Endodermal cell (in vitro differentiated cells): ENCODE data around the gene CCDC134. TPM values are rescaled to one million over a fixed set of nuclear protein-coding genes. Genes with fewer than 3 reads are reported as not detected.

Experiments used
- DNase-seq: peaks from one replicate; pipeline ENCODE4 v3.0.0-alpha.2; 2017
- H3K27ac ChIP-seq: 2 replicates; pipeline ENCODE4 v1.5.1; 2013; ENCODE audit warnings: mild to moderate bottlenecking, low read depth, low read length, moderate library complexity
- H3K27me3 ChIP-seq: 2 replicates; pipeline ENCODE4 v1.6.1; 2013; ENCODE audit warnings: mild to moderate bottlenecking, low read length, moderate library complexity; ENCODE audit not compliant: insufficient read depth, control insufficient read depth, poor library complexity, severe bottlenecking
- H3K36me3 ChIP-seq: 2 replicates; pipeline ENCODE4 v1.7.0; 2013; ENCODE audit warnings: mild to moderate bottlenecking, low read length, moderate library complexity; ENCODE audit not compliant: control insufficient read depth, insufficient read depth
- H3K4me1 ChIP-seq: one replicate; pipeline ENCODE4 v1.7.0; 2013; ENCODE audit warnings: low read length; ENCODE audit not compliant: control insufficient read depth, insufficient read depth
- H3K4me3 ChIP-seq: 2 replicates; pipeline ENCODE4 v1.5.1; 2013; ENCODE audit warnings: mild to moderate bottlenecking, low read length, moderate library complexity
- H3K9ac ChIP-seq: 2 replicates; pipeline ENCODE4 v1.6.1; 2013; ENCODE audit warnings: mild to moderate bottlenecking, low read length, moderate library complexity; ENCODE audit not compliant: poor library complexity, severe bottlenecking; ENCODE audit errors: extremely low read depth
- H3K9me3 ChIP-seq: 2 replicates; pipeline ENCODE4 v1.6.1; 2013; ENCODE audit warnings: mild to moderate bottlenecking, low read length, moderate library complexity; ENCODE audit not compliant: control insufficient read depth
- H3K27ac Mint-ChIP-seq: 2 replicates; pipeline ENCODE4 v1.8.0; 2020; ENCODE audit warnings: mixed read lengths
- H3K27me3 Mint-ChIP-seq: 2 replicates; pipeline ENCODE4 v1.8.0; 2021; ENCODE audit warnings: mild to moderate bottlenecking, mixed read lengths; ENCODE audit not compliant: insufficient read depth
- H3K36me3 Mint-ChIP-seq: 2 replicates; pipeline ENCODE4 v1.8.0; 2020; ENCODE audit warnings: low read depth, mixed read lengths
- H3K4me1 Mint-ChIP-seq: 2 replicates; pipeline ENCODE4 v1.8.0; 2020; ENCODE audit warnings: mixed read lengths
- H3K4me3 Mint-ChIP-seq: 2 replicates; pipeline ENCODE4 v1.8.0; 2020; ENCODE audit warnings: mild to moderate bottlenecking, moderate library complexity, mixed read lengths
- H3K9me3 Mint-ChIP-seq: 2 replicates; pipeline ENCODE4 v1.8.0; 2020; ENCODE audit warnings: mild to moderate bottlenecking, mixed read lengths
- WGBS, 2 experiments: methylation state at CpG; one replicate each; pipeline versions ENCODE4 v1.1.5 to v1.1.7; 2013; ENCODE audit warnings: missing lambda C conversion rate in 2 of 2, mixed read lengths in 1 of 2; ENCODE audit not compliant: insufficient coverage in 1 of 2, insufficient read length in 1 of 2; 5-methylcytosine and 5-hydroxymethylcytosine counted together
- total RNA-seq, 2 donors: library from RNA; stranded (reverse); fragmentation: NEBNext Ultra II Directional in 1 of 2; extraction: Animal tissue kit (Norgen Biotek cat#: 25700) in 1 of 2; gene quantifications; 2 replicates in 1 of 2; 3 replicates in 1 of 2; pipeline ENCODE4 v1.2.1, GENCODE V29; 2021
- TF ChIP-seq, protein P1 (sequence below): fragments of 200-600 bp; sonication (generic); conservative IDR thresholded peaks from 2 replicates; pipeline ENCODE4 v1.5.0; 2021; ENCODE audit warnings: antibody characterized with exemption, mild to moderate bottlenecking

Gene CCDC134
- total RNA-seq, 2 donors from 2014 or later = 15.0 to 21.0 TPM

DNA sequence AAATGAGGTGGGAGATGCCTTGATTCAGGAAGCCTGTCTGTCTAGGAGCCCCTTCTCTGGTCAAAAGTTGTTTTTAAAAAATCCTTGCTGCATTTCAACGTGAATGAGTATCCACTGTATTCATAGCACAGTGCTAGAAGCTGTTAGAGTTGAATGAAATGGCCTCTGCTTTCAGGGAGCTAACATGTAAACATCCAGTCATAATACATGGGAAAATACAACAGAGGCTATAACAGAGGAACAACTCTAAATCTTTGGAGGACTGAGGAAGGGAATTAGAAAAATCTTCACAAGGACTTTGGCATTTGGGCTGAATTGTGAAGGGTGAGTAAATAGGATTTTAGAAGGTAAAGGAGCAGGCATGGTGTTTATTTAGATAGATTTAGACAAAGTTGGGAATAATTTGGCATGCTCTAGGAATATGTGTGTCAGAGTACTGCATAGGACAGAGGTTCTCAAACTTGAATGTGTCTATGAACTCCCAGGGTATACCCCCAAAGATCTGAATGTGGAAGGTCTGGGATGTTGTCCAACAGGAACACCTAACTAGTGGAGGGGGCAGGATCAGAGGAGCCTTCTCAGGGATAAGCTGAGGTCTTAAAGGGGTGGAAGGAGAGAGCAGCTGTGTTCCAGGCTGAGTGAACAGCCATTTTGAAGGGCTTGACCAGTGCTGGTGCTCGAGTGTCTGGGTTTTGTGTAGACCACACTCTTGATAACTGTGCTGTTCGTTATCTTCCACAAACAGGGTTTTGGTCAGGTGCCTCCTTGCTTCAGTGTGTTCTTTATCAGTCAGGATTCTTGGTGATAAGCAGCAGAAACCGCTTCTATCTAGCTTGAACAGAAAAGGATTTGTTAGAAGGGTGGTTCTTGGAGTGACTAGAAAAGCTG is 45.1 kb downstream of the CCDC134 start:
- Histone ChIP-seq H3K36me3 (peaks cover 34% of the 10 kb centered on the region), H3K4me1 (peaks cover 27% of the 10 kb centered on the region), H3K27me3 (no peaks in the 10 kb centered on the region), H3K9ac (peak overlapping the region; percentile 28), H3K27ac (peak overlapping the region; percentile 14), H3K4me3 (peak overlapping the region; percentile 30), H3K9me3 (no peaks in the 10 kb centered on the region)
- TF ChIP-seq, protein P1, sequence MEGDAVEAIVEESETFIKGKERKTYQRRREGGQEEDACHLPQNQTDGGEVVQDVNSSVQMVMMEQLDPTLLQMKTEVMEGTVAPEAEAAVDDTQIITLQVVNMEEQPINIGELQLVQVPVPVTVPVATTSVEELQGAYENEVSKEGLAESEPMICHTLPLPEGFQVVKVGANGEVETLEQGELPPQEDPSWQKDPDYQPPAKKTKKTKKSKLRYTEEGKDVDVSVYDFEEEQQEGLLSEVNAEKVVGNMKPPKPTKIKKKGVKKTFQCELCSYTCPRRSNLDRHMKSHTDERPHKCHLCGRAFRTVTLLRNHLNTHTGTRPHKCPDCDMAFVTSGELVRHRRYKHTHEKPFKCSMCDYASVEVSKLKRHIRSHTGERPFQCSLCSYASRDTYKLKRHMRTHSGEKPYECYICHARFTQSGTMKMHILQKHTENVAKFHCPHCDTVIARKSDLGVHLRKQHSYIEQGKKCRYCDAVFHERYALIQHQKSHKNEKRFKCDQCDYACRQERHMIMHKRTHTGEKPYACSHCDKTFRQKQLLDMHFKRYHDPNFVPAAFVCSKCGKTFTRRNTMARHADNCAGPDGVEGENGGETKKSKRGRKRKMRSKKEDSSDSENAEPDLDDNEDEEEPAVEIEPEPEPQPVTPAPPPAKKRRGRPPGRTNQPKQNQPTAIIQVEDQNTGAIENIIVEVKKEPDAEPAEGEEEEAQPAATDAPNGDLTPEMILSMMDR = no peak
- Mint-ChIP-seq H3K4me3 (peak overlapping the region; percentile 38), H3K27ac (peak overlapping the region; percentile 93), H3K9me3 (no peaks in the 10 kb centered on the region), H3K4me1 (peaks cover 49% of the 10 kb centered on the region), H3K27me3 (no peaks in the 10 kb centered on the region), H3K36me3 (peaks cover 22% of the 10 kb centered on the region)
- 53 to 65% methylated on average over 3 to 4 of the region's 4 CpGs for WGBS, 2 experiments
- DNase-seq = peak; percentile 66

GRCh38 chr22:41846268-41846987 is 45.9 kb downstream of the CCDC134 start:
- 68 to 81% methylated on average over 5 to 10 of the region's 10 CpGs for WGBS, 2 experiments
- Mint-ChIP-seq H3K4me3 (peak overlapping the region; percentile 38), H3K27me3 (no peaks in the 10 kb centered on the region), H3K36me3 (peaks cover 24% of the 10 kb centered on the region), H3K27ac (peak overlapping the region; percentile 93), H3K4me1 (peaks cover 42% of the 10 kb centered on the region), H3K9me3 (no peaks in the 10 kb centered on the region)
- DNase-seq = peak; percentile 70
- peak overlapping the region; percentile 16 for H3K27ac ChIP-seq
- H3K4me1 ChIP-seq = peaks cover 21% of the 10 kb centered on the region
- H3K36me3 ChIP-seq = peaks cover 26% of the 10 kb centered on the region
- TF ChIP-seq, protein P1 = no peak
- H3K27me3 ChIP-seq = no peaks in the 10 kb centered on the region
- H3K9ac ChIP-seq = peak overlapping the region; percentile 28
- H3K9me3 ChIP-seq = no peaks in the 10 kb centered on the region
- H3K4me3 ChIP-seq = peak overlapping the region; percentile 30

- no peaks in the 10 kb centered on the region for H3K9me3 ChIP-seq
- peaks cover 19% of the 10 kb centered on the region for H3K36me3 ChIP-seq
- H3K27me3 ChIP-seq = no peaks in the 10 kb centered on the region
- no peaks in the 10 kb centered on the region for H3K9me3 Mint-ChIP-seq
- peaks cover 22% of the 10 kb centered on the region for H3K36me3 Mint-ChIP-seq
- no peak overlapping the region for H3K27ac ChIP-seq
- no peak overlapping the region for H3K4me3 Mint-ChIP-seq
- H3K4me3 ChIP-seq = no peak overlapping the region
- no peaks in the 10 kb centered on the region for H3K27me3 Mint-ChIP-seq
- peaks cover 21% of the 10 kb centered on the region for H3K4me1 ChIP-seq
- H3K27ac Mint-ChIP-seq = peak overlapping the region; percentile 8
- no peak for DNase-seq
- WGBS, 2 experiments = 89 to 90% methylated on average over 1 to 2 of the region's 2 CpGs
- H3K9ac ChIP-seq = no peak overlapping the region
- peaks cover 42% of the 10 kb centered on the region for H3K4me1 Mint-ChIP-seq
- TF ChIP-seq, protein P1 = no peak
Measured at GRCh38 chr22:41847300-41847699, 46.8 kb downstream of the CCDC134 start.
